H4 (cell line): ENCODE data around the gene UBE2Q2. TPM values are rescaled to one million over a fixed set of nuclear protein-coding genes. Genes with fewer than 3 reads are reported as not detected.

Experiments used
- DNase-seq: peaks from one replicate; pipeline ENCODE4 v3.0.0-alpha.2; 2015; ENCODE audit warnings: low spot score
- total RNA-seq: library from RNA; depleted of rRNA; stranded (reverse); fragments of >200 nt; shearing (Covaris generic); gene quantifications from 2 replicates; pipeline ENCODE4 v1.2.3, GENCODE V29; 2014; rRNA removed

Gene UBE2Q2
- total RNA-seq, 1 experiment from 2014 or later: 26.8 TPM

DNA sequence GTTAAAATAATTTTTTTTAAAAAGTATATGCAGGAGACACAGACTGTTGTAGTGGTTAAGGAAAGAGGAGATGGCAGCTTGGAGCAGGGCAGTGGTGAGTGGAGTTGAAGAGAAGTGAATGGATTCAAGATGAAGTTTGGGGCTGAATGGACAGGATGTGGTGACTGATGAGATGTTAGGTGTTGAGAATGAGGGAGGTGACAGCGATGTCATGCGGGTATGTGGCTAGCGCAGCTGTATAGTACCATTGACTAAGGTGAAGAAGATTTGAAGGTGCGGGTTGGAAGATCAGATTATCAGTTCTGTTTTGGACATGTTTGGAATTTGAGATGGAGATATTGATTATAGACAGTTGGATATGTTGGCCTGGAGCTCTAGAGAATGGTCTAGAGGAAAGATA, 80.5 kb downstream of the UBE2Q2 start:
- DNase-seq: no peak

DNA sequence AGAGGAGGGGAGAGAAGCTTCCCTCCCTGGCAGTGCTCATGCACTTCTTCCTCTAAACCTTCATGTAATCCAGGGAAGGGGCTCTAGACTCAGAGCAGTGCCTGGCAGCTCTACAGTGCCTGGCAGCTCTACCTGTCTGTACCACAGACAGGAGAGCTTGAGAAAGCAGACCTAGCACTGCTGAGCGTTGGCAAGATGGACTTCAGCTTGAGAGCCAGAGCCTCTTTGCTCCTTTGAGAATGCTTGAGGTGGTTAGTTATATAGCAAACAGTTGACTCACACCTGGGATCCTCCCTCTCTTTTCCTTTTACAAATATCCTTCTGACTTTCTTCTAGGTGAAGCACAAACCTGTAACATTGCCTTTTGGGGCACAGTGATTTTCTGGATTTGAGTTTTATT, 81.3 kb downstream of the UBE2Q2 start:
- DNase-seq: no peak

DNA sequence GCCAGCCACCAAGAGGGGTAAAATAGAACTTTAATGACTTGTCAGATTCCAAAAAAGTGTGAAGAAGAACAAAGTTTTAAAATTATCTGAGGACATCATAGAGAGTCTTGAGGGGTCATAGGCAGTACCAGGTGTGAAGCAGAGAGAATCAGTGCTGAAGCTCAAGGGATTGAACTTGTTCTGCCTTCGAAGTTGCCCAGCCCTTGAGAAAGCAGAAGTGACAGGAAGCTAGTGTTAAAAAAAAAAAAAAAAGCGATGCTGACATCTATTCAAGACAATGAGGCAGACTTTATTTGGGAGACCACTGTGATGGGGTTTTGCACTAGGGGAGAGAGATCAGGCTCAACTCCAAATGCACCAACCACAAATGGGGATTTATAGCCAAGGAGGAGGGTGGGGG, 82.2 kb downstream of the UBE2Q2 start:
- no peak for DNase-seq

DNA sequence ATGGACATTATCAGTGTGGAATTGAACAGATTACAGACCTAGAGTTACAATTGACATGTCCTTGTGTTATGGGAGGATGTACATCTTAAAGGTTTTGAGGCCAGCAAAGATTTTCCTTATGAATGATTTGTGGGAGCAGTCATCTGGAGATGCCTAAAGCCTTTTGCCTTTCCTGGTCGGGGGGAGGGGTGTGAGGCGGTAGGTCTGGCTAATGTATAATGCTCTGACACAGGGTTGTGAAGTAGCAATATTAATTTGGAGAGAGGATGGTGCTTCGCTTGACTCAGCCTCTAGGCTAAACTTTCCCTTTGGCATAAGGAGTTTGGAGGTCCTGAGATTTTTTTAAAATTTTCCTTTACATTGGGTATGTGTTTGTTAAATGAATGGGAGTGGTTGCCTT, 83.7 kb downstream of the UBE2Q2 start:
- no peak for DNase-seq

DNA sequence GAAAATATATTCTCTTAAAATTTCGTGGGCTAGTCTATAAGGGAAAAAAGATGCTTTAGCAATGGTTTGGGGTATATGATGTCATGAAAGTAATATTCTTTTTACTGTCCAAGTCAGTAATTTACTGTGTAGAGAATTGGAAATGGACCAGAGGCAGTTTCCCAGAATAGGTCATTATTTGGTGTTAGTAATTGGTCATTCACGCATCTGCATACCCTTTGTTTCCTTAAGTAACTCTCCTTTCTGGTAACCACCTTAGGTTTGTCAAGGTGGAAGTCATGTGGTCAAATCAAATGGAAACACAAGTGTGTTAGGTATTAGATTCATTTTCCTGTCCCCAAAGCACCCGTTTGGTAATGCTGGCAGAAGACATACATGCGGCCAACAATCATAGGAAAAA, 84.4 kb downstream of the UBE2Q2 start:
- DNase-seq: no peak

DNA sequence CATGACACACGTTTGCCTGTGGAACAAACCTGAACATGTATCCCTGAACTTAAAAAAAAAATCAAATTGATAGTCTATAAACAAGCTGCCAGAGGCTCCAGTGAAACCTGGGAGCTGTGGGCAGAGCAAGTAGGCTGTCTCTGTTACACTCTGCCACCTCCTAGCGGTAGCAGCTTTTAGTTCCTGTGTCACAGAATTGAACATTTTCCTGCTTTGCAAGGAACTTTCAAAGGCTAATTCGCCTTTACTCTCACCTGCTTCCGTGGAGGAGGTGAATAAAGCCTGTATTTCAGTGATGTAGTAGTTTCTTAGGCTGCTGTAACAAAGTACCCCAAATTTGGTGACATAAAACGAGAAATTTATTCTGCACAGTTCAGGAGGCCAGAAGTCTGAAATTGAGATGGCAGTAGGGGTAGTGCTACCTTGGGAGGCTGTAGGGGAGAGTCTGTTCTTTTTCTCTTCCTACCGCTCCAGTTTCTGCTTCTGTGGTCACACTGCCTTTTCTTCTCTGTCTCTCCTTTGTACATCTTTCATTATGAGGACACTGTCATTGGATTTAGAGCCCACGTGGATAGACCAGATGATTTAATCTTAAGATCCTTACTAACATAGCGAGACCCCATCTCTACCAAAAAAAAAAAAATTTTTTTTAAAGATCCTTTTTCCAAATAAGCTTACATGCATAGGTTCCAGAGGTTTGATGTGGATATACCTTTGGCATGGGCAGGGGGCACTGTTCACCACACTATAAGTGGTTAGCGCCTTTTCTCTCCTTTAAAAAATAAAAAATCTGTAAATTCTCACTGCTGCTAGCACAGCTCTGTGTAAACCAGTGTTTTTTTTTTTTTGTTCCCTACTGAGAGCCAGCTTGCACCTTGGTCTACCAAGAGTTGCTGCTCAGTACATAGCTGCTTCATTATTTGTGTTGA, 85.7 kb downstream of the UBE2Q2 start:
- DNase-seq: no peak

DNA sequence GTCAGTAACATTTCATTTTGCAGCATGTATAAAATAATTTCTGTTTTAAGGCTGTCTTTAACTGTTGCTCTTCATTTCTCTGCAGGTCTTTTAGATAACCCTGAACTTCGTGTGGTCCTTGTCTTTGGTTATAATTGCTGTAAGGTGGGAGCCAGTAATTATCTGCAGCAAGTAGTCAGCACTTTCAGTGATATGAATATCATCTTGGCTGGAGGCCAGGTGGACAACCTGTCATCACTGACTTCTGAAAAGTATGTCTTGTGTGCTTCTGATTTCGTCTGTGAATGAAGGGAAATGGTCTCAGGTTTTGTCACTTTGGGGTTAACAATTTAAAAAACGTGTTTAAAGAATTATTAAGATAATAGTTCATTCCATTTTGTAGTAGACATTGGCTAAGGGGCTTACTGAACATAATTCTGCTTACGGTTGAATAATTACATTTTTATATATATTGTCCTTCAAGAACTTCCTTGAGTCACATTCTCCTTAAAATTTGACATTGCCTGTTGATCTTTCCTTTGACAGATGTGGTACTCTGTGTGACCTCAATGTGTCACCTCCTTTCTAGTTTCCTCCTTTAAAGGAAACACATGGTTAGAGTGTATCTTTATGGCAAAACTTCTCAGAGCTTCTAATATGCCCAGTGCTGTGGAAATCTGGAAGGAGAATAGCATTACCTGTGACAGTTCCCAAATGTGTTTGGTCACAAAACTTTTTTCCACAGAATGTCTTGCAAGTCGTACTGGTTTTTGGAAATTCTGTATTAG, 86.7 kb downstream of the UBE2Q2 start:
- DNase-seq: no peak

DNA sequence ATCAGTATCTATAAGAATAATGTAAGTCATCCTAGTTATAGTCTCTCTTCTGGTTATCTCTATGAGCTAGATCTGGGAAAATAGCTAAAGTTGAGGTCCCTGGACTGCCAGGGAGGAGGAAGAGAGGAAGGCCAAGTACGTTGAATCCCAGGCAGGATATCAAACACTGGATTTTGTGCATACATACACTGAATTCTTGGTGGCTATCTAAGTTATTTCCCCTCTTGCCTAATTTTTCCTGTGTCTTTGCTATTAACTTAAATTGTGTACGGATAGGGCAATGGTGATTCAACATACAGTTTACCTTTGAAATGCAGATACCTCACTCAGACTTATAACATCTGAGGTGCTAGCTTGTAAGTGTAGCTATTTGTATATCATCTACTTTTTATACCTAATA, 87.6 kb downstream of the UBE2Q2 start:
- no peak for DNase-seq

DNA sequence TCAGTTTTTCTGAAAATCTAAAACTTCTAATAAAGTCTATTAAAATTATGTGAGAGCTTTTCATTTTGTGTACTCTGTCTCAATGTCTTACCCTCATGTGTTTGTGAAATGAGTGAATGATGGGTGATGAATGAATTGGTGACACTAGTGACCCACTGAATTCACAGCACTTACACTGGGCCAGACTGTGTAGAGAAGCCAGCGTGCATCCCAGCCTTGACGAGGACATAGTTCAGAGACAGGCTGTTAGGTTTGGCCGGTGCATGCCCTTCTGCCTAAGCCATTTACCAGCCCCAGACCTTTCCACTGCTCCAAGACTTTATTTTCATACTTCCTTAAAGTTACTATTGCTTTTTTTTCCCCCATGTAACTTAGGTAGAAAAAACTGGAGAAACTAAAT, 99.2 kb downstream of the UBE2Q2 start:
- no peak for DNase-seq

DNA sequence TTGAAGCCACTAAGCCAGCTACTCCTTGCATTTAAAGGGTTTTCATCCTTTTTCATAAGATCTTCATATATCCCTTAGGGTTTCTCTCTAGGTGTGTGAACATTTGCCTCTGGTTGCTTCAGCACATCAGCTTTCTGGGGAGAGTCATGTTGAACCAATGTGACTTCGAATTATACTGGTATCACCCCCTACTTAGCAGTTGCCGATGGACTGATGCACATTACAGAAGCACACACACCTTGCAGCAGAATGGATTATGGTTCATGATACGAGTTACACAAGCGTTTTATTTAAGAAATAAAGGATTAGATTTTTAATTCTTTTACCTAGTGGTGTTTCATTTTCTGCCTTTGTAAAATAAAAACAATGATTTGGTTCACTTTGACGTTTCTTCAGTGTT, 100.0 kb downstream of the UBE2Q2 start:
- no peak for DNase-seq

DNA sequence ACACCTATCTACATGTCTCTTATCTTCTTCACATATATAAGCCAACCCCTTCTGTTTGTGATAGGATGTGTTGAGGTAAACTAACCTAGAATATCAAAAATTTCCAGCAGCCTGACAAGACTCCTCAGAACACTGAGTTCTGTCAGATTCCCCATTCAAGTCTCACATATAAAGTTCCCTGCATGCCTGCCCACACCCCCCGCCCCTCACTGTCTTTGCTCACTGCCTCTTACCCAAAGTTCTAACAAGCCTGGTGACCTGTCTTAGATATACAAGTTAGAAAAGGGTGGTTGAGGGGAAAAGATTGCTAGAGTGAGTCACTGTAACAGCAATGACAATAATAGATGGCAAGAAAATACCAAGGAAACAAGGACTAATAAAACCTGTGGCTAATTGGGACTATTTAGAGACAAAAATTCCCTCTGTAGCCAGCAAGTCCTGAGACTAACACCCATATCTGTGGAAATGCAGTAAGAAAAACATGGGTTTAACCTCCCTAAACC, 100.5 kb downstream of the UBE2Q2 start:
- no peak for DNase-seq

DNA sequence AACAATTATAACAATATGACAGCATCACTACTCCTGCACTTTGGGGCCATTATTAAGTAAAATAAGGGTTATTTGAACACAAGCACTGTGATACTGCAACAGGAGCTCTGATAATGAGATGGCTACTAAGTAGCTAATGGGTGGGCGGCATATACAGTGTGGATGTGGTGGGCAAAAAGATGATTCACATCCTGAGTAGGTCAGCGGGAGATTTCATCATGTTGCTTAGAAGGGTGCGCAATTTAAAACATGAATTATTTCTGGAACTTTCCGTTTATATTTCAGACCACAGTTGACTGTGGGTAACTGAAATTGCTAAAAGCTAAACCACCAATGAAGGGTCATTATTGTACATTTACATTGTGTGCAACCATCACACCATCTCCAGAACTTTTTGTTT, 102.7 kb downstream of the UBE2Q2 start:
- DNase-seq: peak; percentile 54

DNA sequence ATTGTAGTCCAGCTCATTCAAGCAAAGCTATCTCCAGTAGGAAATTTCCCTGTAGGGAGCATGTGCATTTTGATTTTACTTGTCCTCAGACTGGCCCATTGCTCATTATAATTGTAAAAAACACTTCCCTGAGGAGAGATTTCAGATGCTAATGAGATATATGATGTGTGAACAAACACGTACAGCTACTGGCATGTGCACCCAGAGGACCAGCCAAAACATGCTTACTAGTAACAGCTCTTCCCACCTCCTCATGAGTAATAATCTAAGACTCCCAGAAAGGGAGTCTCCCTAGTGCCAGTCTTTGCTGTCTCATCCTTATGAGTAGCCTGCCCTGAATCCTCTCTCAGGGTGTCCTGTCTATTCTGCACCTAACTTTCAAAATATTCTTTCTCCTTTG, 103.8 kb downstream of the UBE2Q2 start:
- DNase-seq: no peak

DNA sequence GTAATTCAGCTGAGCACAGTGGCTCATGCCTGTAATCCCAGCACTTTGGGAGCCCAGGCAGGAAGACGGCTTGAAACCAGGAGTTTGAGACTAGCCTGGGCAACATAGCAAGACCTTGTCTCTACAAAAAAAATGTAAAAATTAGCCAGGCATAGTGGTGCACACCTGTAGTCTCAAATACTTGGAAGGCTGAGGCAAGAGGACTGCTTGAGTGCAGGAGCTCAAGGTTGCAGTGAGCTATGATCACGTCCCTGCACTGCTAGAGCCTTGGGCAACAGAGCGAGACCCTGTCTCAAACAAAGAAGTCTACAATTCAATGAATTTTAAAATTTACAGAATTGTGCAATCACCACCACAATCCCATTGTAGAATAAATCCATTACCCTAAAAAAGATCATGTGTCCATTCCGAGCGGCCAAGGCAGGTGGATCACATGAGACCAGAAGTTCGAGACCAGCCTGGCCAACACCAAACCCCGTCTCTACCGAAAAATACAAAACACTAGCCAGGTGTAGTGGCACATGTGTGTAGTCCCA, 105.6 kb downstream of the UBE2Q2 start:
- DNase-seq: no peak

Other genes with a start within 250 kb of the UBE2Q2 start
- gene SNUPN, start 217.7 kb upstream of the UBE2Q2 start, total RNA-seq: 33.7 and 51.0 TPM in 2 replicates
- 161 and 188 TPM in 2 replicates for gene IMP3, start 203.2 kb upstream of the UBE2Q2 start, total RNA-seq
- 5.1 and 5.8 TPM in 2 replicates for gene SNX33, start 195.5 kb upstream of the UBE2Q2 start, total RNA-seq
- gene CSPG4, start 130.6 kb upstream of the UBE2Q2 start, total RNA-seq: 0.14 TPM in 2 replicates
- 46.4 and 60.0 TPM in 2 replicates for gene FBXO22, start 60.4 kb downstream of the UBE2Q2 start, total RNA-seq
- 7.8 and 13.9 TPM in 2 replicates for gene NRG4, start 169.0 kb downstream of the UBE2Q2 start, total RNA-seq
- 0.19 and 0.29 TPM in 2 replicates for gene TMEM266, start 216.5 kb downstream of the UBE2Q2 start, total RNA-seq